Measurements from ENCODE around the gene ARHGAP15. TPM values are rescaled to one million over a fixed set of nuclear protein-coding genes. Genes with fewer than 3 reads are reported as not detected.

Gene ARHGAP15
- total and polyA plus RNA-seq, 12 donors: 4.7 to 33.8 (median 10.4) TPM

GRCh38 chr2:143321994-143322393 lies 192.8 kb downstream of the ARHGAP15 start:
- intact Hi-C loops (cut with DNase I): no loop called here
- Histone ChIP-seq H3K4me1 (replicated peaks in 1 of 2) (no peaks in the 10 kb centered on the region), H3K27me3 (no peaks in the 10 kb centered on the region), H3K9me3 (replicated peaks in 1 of 3) (no peaks in the 10 kb centered on the region), H3K36me3 (replicated peaks in 1 of 2) (no peaks in the 10 kb centered on the region), H3K27ac (no peak overlapping the region), H3K4me3 (no peak overlapping the region)
- TF ChIP-seq CTCF (IDR thresholded peaks at IDR 0.05) (no peak), POLR2A (IDR thresholded peaks at IDR 0.05) (no peak)
- WGBS, 4 donors: 84 to 88% (median 86%) methylated on average over 3 of the region's 3 CpGs
- DNase-seq: no peak

- H3K27me3 ChIP-seq: no peaks in the 10 kb centered on the region
- no peak overlapping the region for H3K4me3 ChIP-seq
- no peak for TF ChIP-seq CTCF (IDR thresholded peaks at IDR 0.05)
- no peaks in the 10 kb centered on the region for H3K4me1 ChIP-seq (replicated peaks in 1 of 2)
- no peaks in the 10 kb centered on the region for H3K36me3 ChIP-seq (replicated peaks in 1 of 2)
- intact Hi-C loops (cut with DNase I): no loop called here
- WGBS, 4 donors: 87 to 95% (median 90%) methylated on average over 2 of the region's 2 CpGs
- H3K27ac ChIP-seq: no peak overlapping the region
- no peak for DNase-seq
- no peaks in the 10 kb centered on the region for H3K9me3 ChIP-seq (replicated peaks in 1 of 3)
Observed at GRCh38 chr2:143329288-143329687, 200.1 kb downstream of the ARHGAP15 start.

GRCh38 chr2:143333168-143333791 lies 204.1 kb downstream of the ARHGAP15 start:
- Histone ChIP-seq H3K27me3 (no peaks in the 10 kb centered on the region), H3K36me3 (replicated peaks in 1 of 2) (no peaks in the 10 kb centered on the region), H3K9me3 (replicated peaks in 1 of 3) (no peaks in the 10 kb centered on the region), H3K4me3 (no peak overlapping the region), H3K27ac (no peak overlapping the region), H3K4me1 (replicated peaks in 1 of 2) (no peaks in the 10 kb centered on the region)
- TF ChIP-seq CTCF (IDR thresholded peaks at IDR 0.05): no peak
- TF ChIP-seq POLR2A (IDR thresholded peaks at IDR 0.05): no peak
- WGBS, 4 donors: 71 to 78% (median 75%) methylated on average over 9 of the region's 9 CpGs
- DNase-seq: no peak
- intact Hi-C loops (cut with DNase I): no loop called here

GRCh38 chr2:143333847-143334246 lies 204.6 kb downstream of the ARHGAP15 start:
- intact Hi-C loops (cut with DNase I): no loop called here
- TF ChIP-seq CTCF (IDR thresholded peaks at IDR 0.05) (no peak), POLR2A (IDR thresholded peaks at IDR 0.05) (no peak)
- Histone ChIP-seq H3K4me1 (replicated peaks in 1 of 2) (no peaks in the 10 kb centered on the region), H3K36me3 (replicated peaks in 1 of 2) (no peaks in the 10 kb centered on the region), H3K4me3 (no peak overlapping the region), H3K27me3 (no peaks in the 10 kb centered on the region), H3K27ac (no peak overlapping the region), H3K9me3 (replicated peaks in 1 of 3) (no peaks in the 10 kb centered on the region)
- 60 to 80% (median 72%) methylated on average over 1 of the region's 1 CpG for WGBS, 4 donors
- DNase-seq: no peak

Data from adrenal gland (tissue), 12 donors.